Measurements from ENCODE around the gene TFF1.
A peak's percentile ranks its signal among the peaks of the same experiment; 100 is the strongest.

TFF1 gene

DNA sequence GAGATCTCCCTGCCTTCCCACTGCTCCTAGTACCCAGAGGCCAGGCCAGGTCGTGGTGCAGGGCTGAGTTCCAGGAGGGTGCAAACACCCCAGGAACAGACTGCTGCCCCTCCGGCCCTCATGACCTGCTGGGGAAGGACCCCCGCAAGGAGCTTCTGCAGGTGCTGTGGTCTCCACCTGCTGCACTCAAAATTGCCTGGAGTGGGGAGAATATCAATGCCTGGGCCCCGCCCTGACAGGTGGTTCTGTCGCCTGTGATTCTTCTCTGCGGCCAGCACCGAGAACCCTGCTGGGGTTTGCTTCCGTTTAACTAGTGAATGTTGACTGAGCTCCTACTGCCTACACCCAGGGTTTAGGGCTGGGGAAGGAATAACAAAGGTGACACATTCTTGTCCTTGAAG is 49.0 kb downstream of the TFF1 start:
- Mint-ChIP-seq H3K27ac (no peak overlapping the region), H3K27me3 (peaks cover 0 to 19% of the 10 kb centered on the region in 2 donors), H3K9me3 (no peaks in the 10 kb centered on the region), H3K4me3 (no peak overlapping the region), H3K36me3 (ENCODE audit: insufficient read depth) (no peaks in the 10 kb centered on the region), H3K4me1 (ENCODE audit: low read depth in 2 of 2) (peaks cover 5 to 14% of the 10 kb centered on the region in 2 donors)
- ATAC-seq (replicated peaks) (no peak), DNase-seq (no peak)

DNA sequence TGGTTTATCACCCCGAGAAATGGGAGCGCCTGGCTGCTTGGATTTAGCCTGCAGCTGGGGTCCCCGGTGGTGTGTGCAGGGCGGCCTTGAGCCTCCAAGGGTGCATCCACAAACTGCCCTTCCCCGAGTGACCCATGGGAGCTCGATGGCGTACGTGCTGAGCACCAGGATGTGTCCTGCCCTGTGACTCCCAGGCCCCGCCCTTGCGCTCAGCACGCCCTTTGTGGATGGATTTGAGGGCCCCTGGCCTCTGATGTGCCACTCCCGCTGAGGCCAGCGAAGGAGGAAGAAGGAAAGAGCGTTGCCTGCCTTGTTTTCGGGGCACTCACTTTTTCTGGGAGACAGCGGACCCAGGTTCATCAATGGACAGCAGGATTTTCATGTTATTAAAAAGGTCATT is 49.4 kb downstream of the TFF1 start:
- H3K4me3 Mint-ChIP-seq: no peak overlapping the region
- peaks cover 5 to 14% of the 10 kb centered on the region in 2 donors for H3K4me1 Mint-ChIP-seq (ENCODE audit: low read depth in 2 of 2)
- H3K27me3 Mint-ChIP-seq: peaks cover 0 to 15% of the 10 kb centered on the region in 2 donors
- no peak overlapping the region for H3K27ac Mint-ChIP-seq
- ATAC-seq (replicated peaks): no peak
- DNase-seq: no peak
- H3K36me3 Mint-ChIP-seq (ENCODE audit: insufficient read depth): no peaks in the 10 kb centered on the region
- no peaks in the 10 kb centered on the region for H3K9me3 Mint-ChIP-seq

DNA sequence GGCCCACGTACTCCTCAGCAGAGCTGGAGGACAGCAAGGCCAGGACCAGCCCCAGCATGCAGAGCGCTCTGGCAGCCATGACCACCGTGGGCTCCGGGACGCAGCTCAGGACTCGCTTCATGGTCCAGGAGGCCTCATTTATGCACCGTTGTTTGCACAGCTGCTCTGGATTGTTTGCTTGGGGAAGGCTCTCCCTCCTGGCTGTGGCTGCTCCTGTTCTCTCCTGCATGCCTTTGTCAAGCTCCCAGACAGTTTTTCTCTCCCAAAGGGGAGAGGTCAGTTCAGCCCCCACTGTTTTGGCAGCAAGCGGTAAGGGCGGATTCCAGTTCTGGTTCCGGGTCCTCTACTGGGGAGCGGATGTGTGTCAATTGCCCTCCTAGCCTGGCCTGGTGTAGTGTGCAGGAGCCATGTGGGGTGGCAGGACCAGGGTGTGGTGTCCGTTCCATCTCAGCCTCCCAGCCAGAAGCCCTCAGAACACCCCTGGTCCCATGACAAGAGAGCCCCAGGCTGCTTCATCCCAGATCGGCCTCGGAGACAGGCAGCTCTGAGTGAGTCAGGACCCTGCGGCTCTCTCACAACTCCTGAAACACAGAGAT is 50.9 kb downstream of the TFF1 start, which contains the start of gene TFF3:
TSS of gene TFF3 (minus strand) at position 114 of the 596 bp plus-strand sequence. CDS start at position 79, 35 bp downstream.
- no peak within 1 kb of the TSS for H3K27ac Mint-ChIP-seq
- DNase-seq (no peak), ATAC-seq (replicated peaks) (no peak)
- peaks cover 5 to 11% of the 10 kb centered on the region in 2 donors for H3K4me1 Mint-ChIP-seq (ENCODE audit: low read depth in 2 of 2)
- no peaks in the 10 kb centered on the region for H3K36me3 Mint-ChIP-seq (ENCODE audit: insufficient read depth)
- no peaks in the 10 kb centered on the region for H3K27me3 Mint-ChIP-seq
- no peaks in the 10 kb centered on the region for H3K9me3 Mint-ChIP-seq
- no peak within 1 kb of the TSS for H3K4me3 Mint-ChIP-seq

DNA sequence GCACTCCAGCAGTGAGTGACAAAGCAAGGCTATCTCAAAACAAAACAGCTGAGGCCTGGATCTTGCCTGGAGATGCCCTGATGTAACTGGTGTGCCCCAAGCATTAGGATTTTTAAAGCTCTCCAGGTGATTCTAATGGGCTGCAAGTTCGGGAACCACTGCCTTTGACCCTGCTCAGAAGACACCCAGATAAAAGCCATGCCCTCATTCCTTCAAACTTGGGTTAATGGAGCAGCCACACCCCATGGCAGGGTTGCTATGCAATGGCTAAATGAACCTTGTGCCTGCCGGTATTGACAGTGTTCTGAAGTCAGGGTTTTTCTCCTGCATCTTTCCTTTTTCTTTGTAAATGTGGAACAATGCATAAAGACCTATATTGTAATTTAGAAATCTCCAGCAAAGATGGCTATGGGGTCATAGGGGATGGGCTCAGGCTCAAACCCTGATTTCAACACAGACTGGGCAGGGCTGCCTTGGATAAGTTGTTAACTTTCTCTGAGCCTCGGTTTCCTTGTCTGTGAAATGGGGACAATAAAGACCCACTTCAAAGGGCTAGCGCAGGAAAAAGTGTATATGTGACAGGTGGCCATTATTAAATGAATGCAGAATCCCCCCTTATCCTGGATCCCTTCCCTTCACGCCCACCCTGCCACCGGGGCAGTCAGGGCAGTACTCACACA is 51.6 kb downstream of the TFF1 start:
- no peak for ATAC-seq (replicated peaks)
- Mint-ChIP-seq H3K36me3 (ENCODE audit: insufficient read depth) (no peaks in the 10 kb centered on the region), H3K27ac (no peak overlapping the region), H3K27me3 (no peaks in the 10 kb centered on the region), H3K9me3 (no peaks in the 10 kb centered on the region), H3K4me1 (ENCODE audit: low read depth in 2 of 2) (peaks cover 5 to 7% of the 10 kb centered on the region in 2 donors), H3K4me3 (no peak overlapping the region)
- no peak for DNase-seq

DNA sequence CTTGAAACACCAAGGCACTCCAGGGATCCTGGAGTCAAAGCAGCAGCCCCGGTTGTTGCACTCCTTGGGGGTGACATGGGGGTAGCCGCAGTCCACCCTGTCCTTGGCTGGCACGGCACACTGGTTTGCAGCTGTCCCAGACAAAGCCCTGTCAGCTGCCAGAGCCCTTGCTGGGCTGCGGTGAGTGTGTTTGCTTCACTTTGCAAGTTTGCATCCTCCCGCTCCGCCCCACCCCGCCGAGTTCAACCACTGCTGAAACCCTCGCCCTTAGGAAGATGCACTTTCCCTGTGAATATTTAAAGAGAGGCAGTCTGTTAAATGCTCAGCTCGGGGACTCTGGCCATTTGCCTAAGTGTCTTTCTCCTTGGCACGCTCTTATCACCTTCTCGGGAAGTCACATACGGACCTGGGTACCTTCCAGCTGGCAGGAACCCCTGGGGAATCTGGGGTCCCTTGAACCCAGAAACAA is 52.8 kb downstream of the TFF1 start:
- H3K36me3 Mint-ChIP-seq (ENCODE audit: insufficient read depth): peaks cover 5% of the 10 kb centered on the region
- peaks cover 0 to 5% of the 10 kb centered on the region in 2 donors for H3K4me1 Mint-ChIP-seq (ENCODE audit: low read depth in 2 of 2)
- no peak for DNase-seq
- peaks cover 0 to 4% of the 10 kb centered on the region in 2 donors for H3K27me3 Mint-ChIP-seq
- peak; percentile 32 for ATAC-seq (replicated peaks)
- H3K27ac Mint-ChIP-seq: peak overlapping the region in 1 of 2 donors; percentile 49
- H3K4me3 Mint-ChIP-seq: no peak overlapping the region
- no peaks in the 10 kb centered on the region for H3K9me3 Mint-ChIP-seq

DNA sequence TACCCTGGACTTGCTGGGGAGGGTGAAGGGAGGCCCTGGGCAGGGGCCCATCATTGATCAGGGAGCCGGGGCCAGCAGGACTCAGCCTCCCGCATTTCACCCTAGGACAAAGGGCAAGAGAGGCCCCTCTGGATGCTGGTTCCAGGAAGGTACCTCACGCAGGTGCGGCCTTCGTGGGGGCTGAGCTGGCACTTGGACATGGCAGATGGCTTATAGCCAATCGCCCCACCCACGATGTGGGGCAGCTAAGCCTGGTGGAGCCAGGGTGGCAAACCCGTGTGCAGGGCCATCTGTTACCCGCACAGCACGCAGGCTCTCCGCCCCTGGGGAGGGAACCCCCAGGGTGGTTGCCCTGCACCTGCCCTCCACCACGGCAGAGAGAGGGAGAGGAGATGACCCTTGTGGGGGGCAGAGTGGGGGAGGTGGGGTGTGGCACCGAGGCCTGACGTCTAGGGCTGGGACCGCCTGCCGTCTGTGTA is 53.7 kb downstream of the TFF1 start:
- Mint-ChIP-seq H3K36me3 (ENCODE audit: insufficient read depth) (peaks cover 5% of the 10 kb centered on the region), H3K27me3 (peaks cover 0 to 13% of the 10 kb centered on the region in 2 donors), H3K9me3 (no peaks in the 10 kb centered on the region), H3K27ac (no peak overlapping the region), H3K4me3 (no peak overlapping the region), H3K4me1 (ENCODE audit: low read depth in 2 of 2) (peaks cover 0 to 5% of the 10 kb centered on the region in 2 donors)
- ATAC-seq (replicated peaks) (no peak), DNase-seq (no peak)

Measured in effector memory CD8-positive, alpha-beta T cell (primary cell).